Neuron (in vitro differentiated cells): ENCODE measurements around the gene TM4SF4.

ENCODE experiments used
- H2AFZ ChIP-seq: one replicate; pipeline ENCODE4 v1.6.1; 2013; ENCODE audit warnings: low read depth, mild to moderate bottlenecking, inconsistent platforms, low read length, moderate library complexity
- H3K27me3 ChIP-seq: one replicate; pipeline ENCODE4 v1.6.1; 2013; ENCODE audit warnings: low read length; ENCODE audit not compliant: insufficient read depth
- H3K36me3 ChIP-seq: one replicate; pipeline ENCODE4 v1.6.1; 2013; ENCODE audit warnings: low read length; ENCODE audit not compliant: insufficient read depth
- H3K4me1 ChIP-seq: one replicate; pipeline ENCODE4 v1.6.1; 2013; ENCODE audit warnings: low read length; ENCODE audit not compliant: insufficient read depth
- H3K4me3 ChIP-seq: 2 replicates; pipeline ENCODE4 v1.5.1; 2013; ENCODE audit warnings: mild to moderate bottlenecking, low read length, moderate library complexity
- H3K9me3 ChIP-seq: one replicate; pipeline ENCODE4 v1.6.1; 2013; ENCODE audit warnings: low read length

TM4SF4 gene

DNA sequence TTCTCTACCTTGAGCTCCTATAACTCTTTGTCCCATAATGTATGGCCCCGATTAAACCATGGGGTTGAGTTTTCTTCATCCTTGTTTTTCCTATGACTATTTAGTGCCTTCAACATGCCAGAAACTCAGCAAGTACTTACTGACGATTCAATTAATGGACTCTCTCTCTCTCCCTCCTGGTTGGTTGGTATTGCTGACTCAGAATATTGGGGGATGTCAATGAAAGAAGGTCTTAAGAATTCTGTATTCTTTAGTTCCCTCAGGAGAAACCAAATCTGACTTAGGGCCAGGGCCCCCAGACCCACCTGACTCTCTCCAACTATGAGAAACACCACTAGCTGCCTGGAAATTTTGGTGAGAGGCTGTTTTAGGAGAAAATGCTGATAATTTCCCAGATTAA, 40.8 kb downstream of the TM4SF4 start:
- H2AFZ ChIP-seq = no peak overlapping the region
- peaks cover 19% of the 10 kb centered on the region for H3K36me3 ChIP-seq
- H3K27me3 ChIP-seq = no peaks in the 10 kb centered on the region
- H3K4me3 ChIP-seq = no peak overlapping the region
- no peaks in the 10 kb centered on the region for H3K9me3 ChIP-seq
- H3K4me1 ChIP-seq = no peaks in the 10 kb centered on the region

DNA sequence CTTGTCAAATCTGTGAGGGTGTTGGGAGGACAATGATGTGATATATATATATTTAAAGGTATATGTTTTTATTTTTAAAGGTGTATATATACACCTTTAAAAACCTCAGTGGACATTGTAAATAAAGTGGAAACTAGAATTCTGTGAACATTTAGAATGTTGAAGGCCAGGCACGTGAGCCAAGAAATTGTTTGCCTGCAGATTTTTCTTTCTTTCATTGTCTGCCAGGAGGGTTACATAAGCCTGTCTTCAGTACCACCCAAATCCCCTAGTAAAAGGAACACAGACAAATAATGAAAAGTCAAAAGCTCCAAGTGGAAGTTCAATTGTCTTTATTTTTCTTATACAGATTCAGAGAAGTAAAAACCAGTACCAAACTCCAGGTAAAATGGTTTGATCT, 42.4 kb downstream of the TM4SF4 start:
- Histone ChIP-seq H3K4me1 (no peaks in the 10 kb centered on the region), H3K27me3 (no peaks in the 10 kb centered on the region), H3K36me3 (peaks cover 26% of the 10 kb centered on the region), H3K9me3 (no peaks in the 10 kb centered on the region), H2AFZ (no peak overlapping the region), H3K4me3 (no peak overlapping the region)

DNA sequence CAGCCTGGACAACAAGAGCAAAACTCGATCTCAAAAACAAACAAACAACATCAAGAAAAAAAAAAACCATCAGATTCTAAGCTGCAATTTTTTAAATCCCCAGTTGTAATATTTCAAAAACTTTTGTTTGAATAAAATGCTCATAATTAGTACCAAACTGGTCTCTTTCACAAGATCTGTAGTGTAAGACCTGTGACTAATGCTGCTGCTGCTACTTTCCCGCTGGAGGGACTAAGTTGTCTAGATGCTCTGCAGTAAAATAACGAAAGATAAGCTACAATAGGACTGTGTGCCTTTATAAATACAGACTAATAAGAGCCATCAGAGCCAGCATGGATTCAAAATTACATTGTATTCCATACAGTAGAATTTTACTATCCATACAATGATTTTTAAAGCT, 45.4 kb downstream of the TM4SF4 start:
- Histone ChIP-seq H2AFZ (no peak overlapping the region), H3K4me1 (no peaks in the 10 kb centered on the region), H3K4me3 (no peak overlapping the region), H3K36me3 (peaks cover 38% of the 10 kb centered on the region), H3K27me3 (no peaks in the 10 kb centered on the region), H3K9me3 (no peaks in the 10 kb centered on the region)

DNA sequence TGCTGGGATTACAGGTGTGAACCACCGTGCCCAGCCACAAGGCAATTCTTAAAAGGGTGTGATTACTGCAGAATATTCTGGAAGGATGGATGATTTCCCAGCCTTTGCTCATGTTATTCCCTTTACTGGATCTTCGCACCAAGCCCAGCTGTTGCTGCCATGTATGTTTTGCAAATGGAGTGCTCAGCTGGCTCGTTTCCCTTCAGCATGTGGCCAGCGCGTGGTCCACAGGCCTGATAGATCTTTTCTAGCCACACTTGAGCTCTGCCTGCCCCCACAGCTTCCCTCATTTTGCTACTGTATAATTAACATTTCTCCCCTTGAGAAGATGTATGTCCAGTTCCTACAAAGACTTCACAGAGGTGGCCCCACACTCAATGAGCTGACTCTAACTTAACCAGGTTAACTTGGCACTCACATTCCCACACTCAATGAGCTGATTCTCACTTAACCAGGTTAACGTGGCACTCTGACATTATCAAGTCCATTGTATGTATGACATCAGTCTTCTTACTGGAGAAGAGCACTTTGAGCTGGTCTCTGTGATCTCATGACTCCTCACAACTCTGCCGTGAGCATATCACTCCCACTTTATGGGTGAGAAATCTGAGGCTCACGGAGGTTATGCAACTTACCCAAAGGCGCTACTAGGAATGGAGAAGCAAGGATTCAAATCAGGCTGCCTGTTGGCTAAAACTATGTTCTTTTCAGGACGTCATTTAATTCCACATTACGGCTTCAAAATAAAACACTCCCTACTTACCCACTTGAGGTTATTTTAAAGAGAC, 49.2 kb downstream of the TM4SF4 start:
- Histone ChIP-seq H3K4me1 (peaks cover 8% of the 10 kb centered on the region), H3K4me3 (no peak overlapping the region), H2AFZ (no peak overlapping the region), H3K9me3 (no peaks in the 10 kb centered on the region), H3K27me3 (no peaks in the 10 kb centered on the region), H3K36me3 (peaks cover 38% of the 10 kb centered on the region)

DNA sequence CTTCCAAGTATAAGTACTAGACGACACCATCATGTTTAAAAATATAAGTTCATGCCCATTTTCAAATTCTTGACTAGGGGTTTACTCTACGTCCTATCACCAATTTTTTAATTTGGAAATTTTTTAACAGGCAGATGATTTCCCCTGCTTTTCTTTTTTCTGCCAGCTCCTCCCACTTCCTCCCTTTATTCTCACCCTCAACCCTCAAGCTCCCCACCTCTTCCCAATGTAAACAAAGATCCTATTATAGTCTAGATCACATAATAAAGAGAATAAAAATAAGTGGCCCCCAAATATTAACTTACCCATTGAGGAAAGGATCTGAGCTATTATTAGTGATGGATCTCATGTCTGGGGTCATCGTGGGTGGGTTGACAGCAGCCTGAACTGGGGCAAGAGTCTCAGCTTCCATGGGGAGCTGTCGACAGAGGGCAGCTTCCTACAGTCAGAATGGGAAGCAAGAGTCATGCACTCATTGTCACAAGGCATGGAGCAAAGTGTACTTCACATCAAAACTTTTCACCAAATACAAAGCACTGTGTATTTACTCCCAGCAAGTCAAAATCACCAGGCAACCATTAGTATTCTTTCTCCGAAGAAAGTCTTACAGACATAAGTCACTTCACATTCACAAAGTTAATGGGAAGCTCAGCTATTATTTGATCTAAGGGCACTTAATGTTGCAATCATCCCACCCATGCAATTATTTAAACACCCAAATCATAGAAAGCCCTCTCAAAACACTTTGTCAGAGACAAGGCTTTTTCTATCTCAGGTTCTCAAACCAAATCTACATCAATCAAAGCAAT, 53.2 kb downstream of the TM4SF4 start:
- H3K36me3 ChIP-seq = peaks cover 23% of the 10 kb centered on the region
- H3K4me3 ChIP-seq = no peak overlapping the region

DNA sequence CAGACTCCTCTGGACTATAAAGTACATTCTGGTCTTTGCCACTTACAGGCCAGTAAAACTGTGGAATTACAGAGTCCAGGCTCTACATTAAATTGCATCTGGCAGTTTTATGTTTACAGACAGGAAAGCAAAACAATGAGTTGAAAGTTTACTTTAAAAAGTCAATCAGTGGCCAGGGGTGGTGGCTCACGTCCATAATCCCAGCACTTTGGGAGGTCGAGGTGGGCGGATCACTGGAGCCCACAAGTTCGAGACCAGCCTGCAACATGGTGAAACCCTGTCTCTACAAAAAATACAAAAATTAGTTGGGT, 53.8 kb downstream of the TM4SF4 start:
- peaks cover 19% of the 10 kb centered on the region for H3K4me1 ChIP-seq
- H3K27me3 ChIP-seq = no peaks in the 10 kb centered on the region
- no peak overlapping the region for H3K4me3 ChIP-seq
- peaks cover 23% of the 10 kb centered on the region for H3K36me3 ChIP-seq
- H2AFZ ChIP-seq = no peak overlapping the region
- H3K9me3 ChIP-seq = no peaks in the 10 kb centered on the region

More for the DNA sequence above, 53.2 kb downstream of the TM4SF4 start:
- Histone ChIP-seq H2AFZ (no peak overlapping the region), H3K9me3 (no peaks in the 10 kb centered on the region), H3K4me1 (peaks cover 13% of the 10 kb centered on the region), H3K27me3 (no peaks in the 10 kb centered on the region)

DNA sequence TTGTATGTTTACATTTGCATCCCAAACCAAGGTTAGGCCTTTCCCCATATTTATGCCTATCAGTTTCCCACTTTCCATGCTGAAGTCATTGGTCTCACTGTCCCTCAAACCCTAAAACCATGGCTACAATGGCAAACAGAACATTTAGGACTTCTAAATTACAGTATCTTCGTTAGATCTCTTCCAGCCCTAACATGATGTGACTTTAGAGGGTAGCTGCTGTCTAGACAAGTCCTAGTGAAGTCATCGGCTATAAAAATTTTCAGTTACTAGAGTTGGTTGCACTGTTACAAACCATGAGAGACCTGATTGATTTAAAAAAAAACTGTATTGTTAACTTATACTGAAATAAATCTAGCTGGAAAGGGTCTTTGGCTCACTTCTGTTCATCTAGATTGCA, 54.6 kb downstream of the TM4SF4 start:
- Histone ChIP-seq H3K4me1 (peaks cover 22% of the 10 kb centered on the region), H3K4me3 (no peak overlapping the region), H3K27me3 (no peaks in the 10 kb centered on the region), H3K36me3 (peaks cover 17% of the 10 kb centered on the region), H3K9me3 (no peaks in the 10 kb centered on the region), H2AFZ (no peak overlapping the region)

DNA sequence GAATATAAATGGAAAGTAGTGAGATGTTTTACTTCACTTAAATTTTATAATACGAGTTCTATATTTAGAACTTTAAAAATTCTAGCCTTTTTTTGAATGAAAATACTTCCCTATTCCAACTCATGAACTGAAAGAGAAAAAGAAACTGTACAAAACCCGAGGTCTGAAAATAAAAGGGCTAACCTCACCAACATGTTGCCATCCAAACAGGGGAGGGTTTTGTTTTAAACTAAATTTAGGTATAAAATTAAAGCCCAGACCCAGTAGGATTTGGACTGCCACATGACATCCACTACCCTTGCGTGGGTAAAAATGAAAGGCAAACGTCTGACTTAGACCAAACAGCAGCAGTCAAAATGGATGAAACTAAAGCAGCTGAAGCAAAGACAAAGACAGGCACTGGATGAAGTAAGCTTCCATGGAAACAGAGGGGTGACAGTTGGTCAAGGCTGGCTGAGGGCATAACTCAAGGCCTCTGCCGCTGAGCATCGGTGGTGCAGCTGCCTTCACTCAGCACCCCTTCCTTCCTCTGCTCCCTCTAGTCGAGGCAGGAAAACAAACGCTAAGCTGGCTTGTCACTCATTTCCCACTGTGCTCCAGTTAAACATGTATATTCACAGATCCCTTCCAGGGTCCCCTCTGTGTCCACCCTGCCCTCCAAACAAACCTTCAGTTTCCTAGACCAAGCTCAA, 58.1 kb downstream of the TM4SF4 start:
- H3K9me3 ChIP-seq = no peaks in the 10 kb centered on the region
- no peak overlapping the region for H2AFZ ChIP-seq
- H3K27me3 ChIP-seq = no peaks in the 10 kb centered on the region
- H3K4me3 ChIP-seq = no peak overlapping the region
- no peaks in the 10 kb centered on the region for H3K36me3 ChIP-seq
- peaks cover 52% of the 10 kb centered on the region for H3K4me1 ChIP-seq

DNA sequence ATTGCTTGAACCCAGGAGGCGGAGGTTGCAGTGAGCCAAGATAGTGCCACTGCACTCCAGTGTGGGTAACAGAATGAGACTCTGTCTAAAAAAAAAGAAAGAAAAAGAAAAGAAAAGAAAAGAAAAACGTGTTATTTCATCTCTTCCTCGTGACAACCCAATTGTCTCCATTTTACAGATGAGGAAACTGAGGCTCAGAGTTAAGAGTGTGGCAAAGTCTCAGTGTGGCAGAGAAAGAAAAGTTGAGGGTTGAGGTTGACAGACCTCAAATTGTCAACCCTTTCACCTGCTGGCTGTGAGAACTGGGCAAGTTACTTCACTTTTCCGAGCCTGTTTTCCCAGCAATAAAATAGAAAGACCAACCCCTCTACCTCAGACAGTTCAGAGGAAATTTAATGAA, 59.6 kb downstream of the TM4SF4 start:
- peaks cover 52% of the 10 kb centered on the region for H3K4me1 ChIP-seq
- H3K27me3 ChIP-seq = no peaks in the 10 kb centered on the region
- no peak overlapping the region for H3K4me3 ChIP-seq
- H2AFZ ChIP-seq = no peak overlapping the region
- no peaks in the 10 kb centered on the region for H3K9me3 ChIP-seq
- H3K36me3 ChIP-seq = no peaks in the 10 kb centered on the region

DNA sequence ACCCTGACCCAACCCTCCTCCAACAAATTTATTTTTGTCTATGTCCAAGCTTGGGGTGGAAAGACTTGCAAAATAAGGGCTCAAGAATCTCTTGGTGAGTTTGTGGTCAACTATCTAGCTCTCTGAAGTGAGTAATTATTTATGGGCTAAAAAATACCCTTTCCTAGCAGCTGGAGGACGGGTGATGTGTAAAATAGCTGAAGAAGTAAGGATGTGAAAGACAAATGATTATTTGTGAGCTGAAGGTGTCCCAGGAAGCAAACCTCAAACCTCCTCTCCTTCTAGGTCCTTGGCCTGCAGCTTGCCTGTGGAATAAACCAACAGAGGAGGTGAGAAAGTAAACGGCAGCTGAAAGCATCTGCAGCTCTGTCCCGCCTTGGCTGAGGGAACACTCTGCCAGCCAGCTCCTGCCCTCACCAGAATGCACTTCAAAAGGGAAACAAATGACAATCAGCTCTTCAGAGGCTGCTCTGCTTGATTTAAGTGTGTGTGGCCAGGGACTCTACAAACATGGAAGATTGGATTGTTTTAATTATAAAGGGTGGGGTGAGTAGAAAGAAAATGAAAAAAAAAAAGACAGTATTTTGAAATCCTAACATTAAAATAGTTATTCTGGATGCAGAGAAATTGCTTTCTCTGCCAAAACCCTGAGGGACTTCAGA, 60.3 kb downstream of the TM4SF4 start:
- H3K4me1 ChIP-seq = peaks cover 59% of the 10 kb centered on the region
- H3K4me3 ChIP-seq = no peak overlapping the region
- no peaks in the 10 kb centered on the region for H3K36me3 ChIP-seq
- H3K27me3 ChIP-seq = no peaks in the 10 kb centered on the region
- H2AFZ ChIP-seq = no peak overlapping the region
- H3K9me3 ChIP-seq = no peaks in the 10 kb centered on the region

DNA sequence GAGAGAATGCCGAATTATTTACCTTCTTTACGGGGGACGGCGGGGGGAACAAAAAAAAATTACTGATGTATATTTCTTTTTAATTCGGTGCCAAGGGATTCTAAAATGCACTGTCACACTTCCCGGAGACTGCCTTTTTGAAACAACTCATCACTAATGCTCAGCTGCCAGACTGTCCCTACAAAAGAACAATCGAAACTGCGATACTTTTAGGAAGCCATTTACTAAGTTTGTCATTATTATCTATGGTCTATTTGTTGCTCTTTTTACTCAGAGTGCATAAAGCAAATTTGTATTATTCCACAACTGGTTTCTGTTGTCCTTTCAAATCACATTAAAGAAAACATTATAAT, 60.8 kb downstream of the TM4SF4 start:
- H3K9me3 ChIP-seq = no peaks in the 10 kb centered on the region
- no peak overlapping the region for H3K4me3 ChIP-seq
- no peak overlapping the region for H2AFZ ChIP-seq
- no peaks in the 10 kb centered on the region for H3K36me3 ChIP-seq
- H3K4me1 ChIP-seq = peaks cover 64% of the 10 kb centered on the region
- H3K27me3 ChIP-seq = no peaks in the 10 kb centered on the region

DNA sequence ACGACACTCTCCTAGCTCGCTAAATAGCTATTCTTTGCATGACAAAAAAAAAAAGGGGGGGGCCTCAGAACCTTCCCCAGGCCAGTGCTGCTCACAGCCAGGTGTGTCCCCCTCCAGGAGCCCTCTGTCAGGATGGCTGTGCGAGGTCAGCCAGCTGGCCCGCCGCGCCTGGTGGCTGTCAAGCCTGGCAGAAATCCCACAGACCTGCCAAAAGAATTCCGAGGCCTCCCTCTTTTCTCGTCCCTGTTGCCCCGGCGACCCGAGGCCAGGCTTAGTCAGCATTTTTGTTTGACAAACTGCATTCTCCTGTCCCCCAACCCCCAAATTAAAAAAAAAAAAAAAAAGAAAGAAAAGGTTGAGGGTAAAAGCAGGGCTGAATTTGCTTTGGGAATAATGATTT, 61.9 kb downstream of the TM4SF4 start:
- Histone ChIP-seq H3K4me1 (peaks cover 73% of the 10 kb centered on the region), H3K36me3 (peaks cover 5% of the 10 kb centered on the region), H2AFZ (no peak overlapping the region), H3K4me3 (peak overlapping the region; percentile 2), H3K9me3 (peaks cover 2% of the 10 kb centered on the region), H3K27me3 (no peaks in the 10 kb centered on the region)

DNA sequence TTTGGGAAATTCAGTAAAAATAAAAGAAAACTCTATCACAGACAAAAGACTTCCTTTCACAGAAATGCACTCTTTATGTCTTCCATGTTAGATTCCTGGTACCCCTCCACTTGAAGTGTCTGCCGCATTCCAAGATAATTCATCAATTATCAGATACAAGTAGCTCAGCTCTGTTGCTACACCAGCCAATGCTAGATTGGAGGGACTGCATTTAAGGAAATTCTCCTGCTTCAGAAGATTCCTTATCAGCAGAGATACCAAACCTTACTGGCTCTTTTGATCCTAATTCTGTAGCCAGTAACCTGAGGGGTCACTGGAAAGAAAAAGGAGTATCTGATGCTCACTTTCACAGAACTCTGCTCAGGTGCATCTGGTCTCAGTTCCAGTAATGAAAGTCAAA, 63.9 kb downstream of the TM4SF4 start:
- peaks cover 16% of the 10 kb centered on the region for H3K36me3 ChIP-seq
- peaks cover 62% of the 10 kb centered on the region for H3K4me1 ChIP-seq
- H2AFZ ChIP-seq = no peak overlapping the region
- no peak overlapping the region for H3K4me3 ChIP-seq
- H3K9me3 ChIP-seq = peaks cover 2% of the 10 kb centered on the region
- no peaks in the 10 kb centered on the region for H3K27me3 ChIP-seq
